Hepatocyte (in vitro differentiated cells): Measurements from ENCODE around the gene TMEM19. TPM values are rescaled to one million over a fixed set of nuclear protein-coding genes. Genes with fewer than 3 reads are reported as not detected.

ENCODE experiments used
- DNase-seq: peaks from one replicate; pipeline ENCODE4 v3.0.0-alpha.2; 2016; ENCODE audit warnings: low spot score
- H2AFZ ChIP-seq: fragments of 200-600 bp; sonication (generic); 2 replicates; pipeline ENCODE4 v1.6.0; 2016; ENCODE audit warnings: antibody characterized with exemption, mild to moderate bottlenecking
- H3K27ac ChIP-seq: fragments of 200-600 bp; sonication (generic); 2 replicates; pipeline ENCODE4 v1.5.1; 2016; ENCODE audit warnings: mild to moderate bottlenecking
- H3K27me3 ChIP-seq: fragments of 200-600 bp; sonication (generic); 2 replicates; pipeline ENCODE4 v1.6.1; 2016
- H3K36me3 ChIP-seq: fragments of 200-600 bp; sonication (generic); replicated peaks from 2 replicates; pipeline ENCODE4 v1.5.1; 2016; ENCODE audit warnings: low read depth; ENCODE audit not compliant: insufficient read depth
- H3K4me1 ChIP-seq: fragments of 200-600 bp; sonication (generic); 2 replicates; pipeline ENCODE4 v1.5.1; 2016; ENCODE audit warnings: mild to moderate bottlenecking, moderate library complexity; ENCODE audit not compliant: insufficient read depth
- H3K4me2 ChIP-seq: fragments of 200-600 bp; sonication (generic); 2 replicates; pipeline ENCODE4 v1.6.0; 2016
- H3K4me3 ChIP-seq: fragments of 200-600 bp; sonication (generic); 2 replicates; pipeline ENCODE4 v1.5.1; 2016; ENCODE audit warnings: mild to moderate bottlenecking
- H3K79me2 ChIP-seq: fragments of 200-600 bp; sonication (generic); 2 replicates; pipeline ENCODE4 v1.6.0; 2017; ENCODE audit warnings: mild to moderate bottlenecking
- H3K9me2 ChIP-seq: fragments of 200-600 bp; sonication (generic); replicated peaks from 2 replicates; pipeline ENCODE4 v1.6.0; 2017; ENCODE audit warnings: mild to moderate bottlenecking; ENCODE audit not compliant: insufficient read depth
- H3K9me3 ChIP-seq: fragments of 200-600 bp; sonication (generic); 2 replicates; pipeline ENCODE4 v1.5.1; 2016; ENCODE audit warnings: low read depth, mild to moderate bottlenecking
- H4K20me1 ChIP-seq: fragments of 200-600 bp; sonication (generic); 2 replicates; pipeline ENCODE4 v1.6.0; 2016; ENCODE audit warnings: mild to moderate bottlenecking; ENCODE audit not compliant: insufficient read depth, poor library complexity, severe bottlenecking
- CTCF ChIP-seq: fragments of 200-600 bp; sonication (generic); IDR thresholded peaks from 2 replicates; pipeline ENCODE4 v1.5.1; 2016; ENCODE audit warnings: antibody characterized with exemption, mild to moderate bottlenecking; ENCODE audit not compliant: poor library complexity
- EZH2 ChIP-seq: fragments of 200-600 bp; sonication (generic); IDR thresholded peaks from 2 replicates; pipeline ENCODE4 v1.6.1; 2016; ENCODE audit warnings: antibody characterized with exemption, mild to moderate bottlenecking, borderline replicate concordance
- EZH2phosphoT487 ChIP-seq: fragments of 200-600 bp; sonication (generic); IDR thresholded peaks from one replicate; pipeline ENCODE4 v1.6.1; 2018; ENCODE audit warnings: antibody characterized with exemption, mild to moderate bottlenecking, low read depth, moderate library complexity; ENCODE audit not compliant: unreplicated experiment, severe bottlenecking
- WGBS: methylation state at CpG from one replicate; pipeline ENCODE4 v1.1.6; 2016; ENCODE audit warnings: low lambda C conversion rate; ENCODE audit errors: missing lambda C conversion rate; 5-methylcytosine and 5-hydroxymethylcytosine counted together
- polyA plus RNA-seq: library from polyadenylated mRNA; unstranded; fragments of >200 nt; fragmentation: Nextera tagmentation; extraction: Ambion mirVana; gene quantifications from 2 replicates; pipeline ENCODE4 v1.2.1, GENCODE V29; 2016
- total RNA-seq: library from RNA; depleted of rRNA; stranded (reverse); fragments of >200 nt; gene quantifications from 2 replicates; pipeline ENCODE4 v1.2.3, GENCODE V29; 2014

The TMEM19 gene
- total and polyA plus RNA-seq, 2 experiments from 2014 or later: 24.1 to 24.8 TPM

GRCh38 chr12:71731439-71732356 lies 45.8 kb downstream of the TMEM19 start:
- H3K4me1 ChIP-seq: no peaks in the 10 kb centered on the region
- H3K9me3 ChIP-seq: no peaks in the 10 kb centered on the region
- no peaks in the 10 kb centered on the region for H3K27me3 ChIP-seq
- 78% methylated on average over 21 of the region's 21 CpGs for WGBS
- no peaks in the 10 kb centered on the region for H3K36me3 ChIP-seq
- H3K79me2 ChIP-seq: no peaks in the 10 kb centered on the region
- H3K27ac ChIP-seq: no peak overlapping the region
- DNase-seq: peak; percentile 7
- no peak overlapping the region for H3K4me2 ChIP-seq
- TF ChIP-seq EZH2phosphoT487 (no peak), EZH2 (no peak), CTCF (no peak)
- no peak overlapping the region for H2AFZ ChIP-seq
- H3K9me2 ChIP-seq: no peaks in the 10 kb centered on the region
- H4K20me1 ChIP-seq: no peaks in the 10 kb centered on the region
- no peak overlapping the region for H3K4me3 ChIP-seq

GRCh38 chr12:71732357-71732712 lies 46.5 kb downstream of the TMEM19 start:
- no peak for DNase-seq
- Histone ChIP-seq H3K4me2 (no peak overlapping the region), H3K27ac (no peak overlapping the region), H3K9me3 (no peaks in the 10 kb centered on the region), H3K4me3 (no peak overlapping the region), H3K4me1 (no peaks in the 10 kb centered on the region), H4K20me1 (no peaks in the 10 kb centered on the region), H3K36me3 (no peaks in the 10 kb centered on the region), H3K27me3 (no peaks in the 10 kb centered on the region), H3K9me2 (no peaks in the 10 kb centered on the region), H3K79me2 (no peaks in the 10 kb centered on the region), H2AFZ (no peak overlapping the region)
- TF ChIP-seq CTCF: no peak
- no peak for TF ChIP-seq EZH2
- TF ChIP-seq EZH2phosphoT487: no peak
- 78% methylated on average over 3 of the region's 3 CpGs for WGBS

DNA sequence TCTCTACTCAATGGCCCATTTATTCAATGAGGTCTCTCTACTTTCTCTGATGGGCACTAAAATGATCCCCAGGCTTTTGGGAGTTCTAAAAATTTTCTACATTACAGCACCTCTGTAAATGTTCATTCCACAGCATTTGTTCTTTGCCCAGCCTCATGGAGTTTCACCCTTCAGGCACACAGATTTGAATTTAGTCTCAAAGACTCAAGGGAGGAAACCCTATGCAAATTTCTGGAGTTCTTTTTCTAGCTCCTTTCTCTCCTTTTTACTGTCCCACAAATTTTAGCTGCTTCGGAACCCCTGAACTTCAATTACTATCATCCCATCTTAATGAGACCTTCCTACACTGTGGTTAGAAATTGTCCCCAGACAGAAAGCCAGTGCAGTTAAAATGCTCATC lies 51.3 kb downstream of the TMEM19 start:
- Histone ChIP-seq H3K4me1 (no peaks in the 10 kb centered on the region), H3K4me2 (no peak overlapping the region), H3K79me2 (no peaks in the 10 kb centered on the region), H3K9me3 (no peaks in the 10 kb centered on the region), H3K4me3 (no peak overlapping the region), H2AFZ (no peak overlapping the region), H3K27ac (no peak overlapping the region), H3K36me3 (no peaks in the 10 kb centered on the region), H3K27me3 (no peaks in the 10 kb centered on the region), H4K20me1 (no peaks in the 10 kb centered on the region), H3K9me2 (no peaks in the 10 kb centered on the region)
- TF ChIP-seq EZH2phosphoT487: no peak
- no peak for TF ChIP-seq EZH2
- 95% methylated on average over 1 of the region's 1 CpG for WGBS
- DNase-seq: no peak

DNA sequence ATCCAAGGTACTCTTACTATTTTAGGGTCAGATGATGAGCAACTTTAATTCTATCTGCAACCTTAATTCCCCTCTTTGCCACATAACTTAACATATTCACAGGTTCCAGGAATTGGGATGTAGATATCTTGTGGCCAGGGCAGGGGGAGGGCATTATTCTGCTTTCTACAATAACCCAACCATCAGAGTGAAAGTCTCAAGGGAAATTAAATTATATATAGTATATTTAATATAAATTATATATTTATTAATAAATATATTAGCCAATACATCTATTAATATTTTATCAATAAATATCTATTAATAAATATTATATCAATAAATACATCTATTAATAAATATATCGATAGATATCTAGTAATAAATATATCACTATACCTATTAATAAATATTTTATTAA lies 57.1 kb downstream of the TMEM19 start:
- Histone ChIP-seq H3K9me3 (no peaks in the 10 kb centered on the region), H3K4me1 (no peaks in the 10 kb centered on the region), H3K27me3 (no peaks in the 10 kb centered on the region), H3K9me2 (no peaks in the 10 kb centered on the region), H3K4me3 (no peak overlapping the region), H3K4me2 (no peak overlapping the region), H2AFZ (no peak overlapping the region), H3K36me3 (no peaks in the 10 kb centered on the region), H3K27ac (no peak overlapping the region), H3K79me2 (no peaks in the 10 kb centered on the region), H4K20me1 (no peaks in the 10 kb centered on the region)
- no peak for DNase-seq
- no CpG with 5 or more reads among the region's 1 CpG for WGBS
- no peak for TF ChIP-seq EZH2
- no peak for TF ChIP-seq EZH2phosphoT487
- no peak for TF ChIP-seq CTCF
